Right lobe of liver (tissue), 4 donors: Measurements from ENCODE around the gene BIRC2.

Source experiments
- POLR2A ChIP-seq: fragments of 450-650 bp; IDR thresholded peaks from one replicate; pipeline ENCODE4 v1.6.1; 2017; ENCODE audit warnings: antibody characterized with exemption, mild to moderate bottlenecking
- TF ChIP-seq, protein P1 (sequence below), 4 donors: fragments of 200-600 bp in 3 of 4; fragments of 450-650 bp in 1 of 4; IDR thresholded peaks; one replicate each; pipeline versions ENCODE4 v1.5.1 to v1.8.0; 2016 to 2022; ENCODE audit warnings: antibody characterized with exemption in 4 of 4, mild to moderate bottlenecking in 2 of 4
- donor health status: DM: no; HTN: no; CAD: no.
- donor health status: DM: no; HTN: no; CAD: no.
- donor health status: DM: no; HTN: yes; CAD: no.

DNA sequence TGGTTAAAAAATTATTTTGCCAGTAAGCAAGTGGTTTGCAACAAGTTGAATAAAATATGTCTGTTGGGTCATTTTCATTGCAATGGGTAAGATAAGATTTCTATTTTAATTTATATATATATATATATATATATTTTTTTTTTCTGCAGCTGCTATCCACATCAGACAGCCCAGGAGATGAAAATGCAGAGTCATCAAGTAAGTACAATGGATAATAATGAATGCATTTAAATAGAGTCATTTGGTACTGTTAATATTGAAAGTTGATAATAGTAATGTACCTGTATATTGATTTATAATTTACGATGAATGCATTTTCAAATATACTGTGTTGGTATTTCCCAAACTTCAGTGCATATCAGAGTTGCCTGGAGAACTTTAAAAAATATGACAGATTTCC, 18.3 kb upstream of the BIRC2 start:
- no peak for TF ChIP-seq POLR2A
- TF ChIP-seq, protein P1, sequence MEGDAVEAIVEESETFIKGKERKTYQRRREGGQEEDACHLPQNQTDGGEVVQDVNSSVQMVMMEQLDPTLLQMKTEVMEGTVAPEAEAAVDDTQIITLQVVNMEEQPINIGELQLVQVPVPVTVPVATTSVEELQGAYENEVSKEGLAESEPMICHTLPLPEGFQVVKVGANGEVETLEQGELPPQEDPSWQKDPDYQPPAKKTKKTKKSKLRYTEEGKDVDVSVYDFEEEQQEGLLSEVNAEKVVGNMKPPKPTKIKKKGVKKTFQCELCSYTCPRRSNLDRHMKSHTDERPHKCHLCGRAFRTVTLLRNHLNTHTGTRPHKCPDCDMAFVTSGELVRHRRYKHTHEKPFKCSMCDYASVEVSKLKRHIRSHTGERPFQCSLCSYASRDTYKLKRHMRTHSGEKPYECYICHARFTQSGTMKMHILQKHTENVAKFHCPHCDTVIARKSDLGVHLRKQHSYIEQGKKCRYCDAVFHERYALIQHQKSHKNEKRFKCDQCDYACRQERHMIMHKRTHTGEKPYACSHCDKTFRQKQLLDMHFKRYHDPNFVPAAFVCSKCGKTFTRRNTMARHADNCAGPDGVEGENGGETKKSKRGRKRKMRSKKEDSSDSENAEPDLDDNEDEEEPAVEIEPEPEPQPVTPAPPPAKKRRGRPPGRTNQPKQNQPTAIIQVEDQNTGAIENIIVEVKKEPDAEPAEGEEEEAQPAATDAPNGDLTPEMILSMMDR (IDR thresholded peaks at IDR 0.05) = no peak
